A549 (cell line): ENCODE results near the gene DNAJC5. TPM values are rescaled to one million over a fixed set of nuclear protein-coding genes. Genes with fewer than 3 reads are reported as not detected.
A peak's percentile ranks its signal among the peaks of the same experiment; 100 is the strongest.

Experiments used
- ATAC-seq, 2 experiments: fragments of 200-7000 bp in 1 of 2; fragments of >200 bp in 1 of 2; cut with Nextera tagmentation in 1 of 2; cut with Tn5 transposase in 1 of 2; 3 replicates each; pipeline versions ENCODE4 v1.8.0 to v1.9.1; 2018 to 2020; ENCODE audit warnings: mild to moderate bottlenecking in 1 of 2, moderate library complexity in 1 of 2
- CTCF ChIA-PET: fragments of 300-600 bp; sonication (Branson Sonifier 250); formaldehyde crosslinking; extraction: SDS; loops from one replicate; lab custom pipeline; 2021; ENCODE audit warnings: antibody characterized with exemption, inconsistent platforms; lab: Yijun Ruan, JAX
- POLR2A ChIA-PET: fragments of 350-600 bp; formaldehyde crosslinking; extraction: SDS; loops from one replicate; lab custom pipeline; 2021; ENCODE audit warnings: antibody characterized with exemption, inconsistent platforms; lab: Yijun Ruan, JAX
- DNase-seq, 2 experiments: peaks; one replicate each; pipeline versions ENCODE4 v3.0.0 to v3.0.0-alpha.2; 2011 to 2016; ENCODE audit warnings: low read depth in 1 of 2, low spot score in 1 of 2
- FAIRE-seq: peaks from 2 replicates; lab custom pipeline; 2011; peaks lifted over from hg19 to GRCh38; lab: Jason Lieb, UNC
- H3K27ac ChIP-seq, 2 experiments: fragments of >200 bp; sonication (Bioruptor Twin); formaldehyde crosslinking; 3 replicates each; pipeline ENCODE4 v1.5.1; 2016 to 2017
- H3K4me1 ChIP-seq: fragments of >200 bp; sonication (Bioruptor Twin); formaldehyde crosslinking; 3 replicates; pipeline ENCODE4 v1.6.1; 2016
- H3K4me2 ChIP-seq: fragments of >200 bp; sonication (Bioruptor Twin); formaldehyde crosslinking; 3 replicates; pipeline ENCODE4 v1.6.1; 2016
- H3K4me3 ChIP-seq: fragments of >200 bp; sonication (Bioruptor Twin); formaldehyde crosslinking; 3 replicates; pipeline ENCODE4 v1.5.1; 2016
- H3K9me3 ChIP-seq: fragments of >200 bp; sonication (Bioruptor Twin); formaldehyde crosslinking; 3 replicates; pipeline ENCODE4 v1.6.1; 2016
- ATOH8 ChIP-seq: fragments of 250-450 bp; sonication (Bioruptor Pico); IDR thresholded peaks from 2 replicates; pipeline ENCODE4 v1.5.0; 2020; ENCODE audit warnings: low read depth, mild to moderate bottlenecking, moderate library complexity
- BHLHE40 ChIP-seq: IDR thresholded peaks from 2 replicates; pipeline ENCODE4 v1.6.1; 2012; ENCODE audit warnings: low read depth, low read length, inconsistent platforms
- CBX2 ChIP-seq: fragments of 200-600 bp; sonication (generic); IDR thresholded peaks from 2 replicates; pipeline ENCODE4 v1.6.1; 2016; ENCODE audit warnings: low read depth, mild to moderate bottlenecking, borderline replicate concordance
- CBX8 ChIP-seq: fragments of 200-600 bp; sonication (generic); IDR thresholded peaks from 2 replicates; pipeline ENCODE4 v1.6.1; 2016
- FOSL2 ChIP-seq, 2 experiments: fragments of 450-650 bp in 1 of 2; fragments of >200 bp in 1 of 2; sonication (Bioruptor Twin) in 1 of 2; formaldehyde crosslinking; IDR thresholded peaks; 2 replicates each; pipeline versions ENCODE4 v1.5.0 to v1.6.1; 2016 to 2020; ENCODE audit warnings: mild to moderate bottlenecking in 1 of 2, moderate library complexity in 1 of 2
- FOXS1 ChIP-seq: fragments of 250-450 bp; sonication (Bioruptor Pico); IDR thresholded peaks from 2 replicates; pipeline ENCODE4 v1.5.0; 2020; ENCODE audit warnings: mild to moderate bottlenecking, moderate library complexity
- HDAC2 ChIP-seq: fragments of 200-600 bp; sonication (generic); IDR thresholded peaks from 2 replicates; pipeline ENCODE4 v1.6.1; 2016
- HOXB5 ChIP-seq: fragments of 250-450 bp; sonication (Bioruptor Pico); IDR thresholded peaks from 2 replicates; pipeline ENCODE4 v1.5.0; 2020; ENCODE audit warnings: mild to moderate bottlenecking, moderate library complexity
- JUN ChIP-seq, 2 experiments: fragments of >200 bp; sonication (Bioruptor Twin); formaldehyde crosslinking; IDR thresholded peaks; 2 replicates in 1 of 2; 3 replicates in 1 of 2; pipeline ENCODE4 v1.6.1; 2016 to 2017
- POLR2AphosphoS2 ChIP-seq: conservative IDR thresholded peaks from 2 replicates; pipeline ENCODE4 v1.6.1; 2012; ENCODE audit warnings: low read length, improper control_type of control experiment, inconsistent platforms
- RAD21 ChIP-seq, 2 experiments: fragments of >200 bp in 1 of 2; sonication (Bioruptor Twin) in 1 of 2; formaldehyde crosslinking in 1 of 2; IDR thresholded peaks in 1 of 2; conservative IDR thresholded peaks in 1 of 2; 2 replicates in 1 of 2; 3 replicates in 1 of 2; pipeline ENCODE4 v1.6.1; 2012 to 2018; ENCODE audit warnings: inconsistent platforms in 1 of 2
- RCOR1 ChIP-seq: fragments of 150-350 bp; IDR thresholded peaks from 2 replicates; pipeline ENCODE4 v1.6.1; 2014; ENCODE audit warnings: antibody characterized with exemption, low read length, low read depth
- RFX5 ChIP-seq: fragments of 450-650 bp; IDR thresholded peaks from 2 replicates; pipeline ENCODE4 v1.7.1; 2014; ENCODE audit warnings: antibody characterized with exemption, mild to moderate bottlenecking, moderate library complexity
- SREBF2 ChIP-seq: fragments of 450-650 bp; IDR thresholded peaks from 2 replicates; pipeline ENCODE4 v1.6.1; 2014; ENCODE audit warnings: mild to moderate bottlenecking, moderate library complexity
- TP53 ChIP-seq: fragments of 250-450 bp; sonication (Bioruptor Pico); IDR thresholded peaks from 2 replicates; pipeline ENCODE4 v1.5.0; 2021; ENCODE audit warnings: mild to moderate bottlenecking, moderate library complexity
- ZFP36 ChIP-seq: fragments of 450-650 bp; IDR thresholded peaks from 2 replicates; pipeline ENCODE4 v1.6.1; 2014; ENCODE audit warnings: borderline replicate concordance; ENCODE audit not compliant: partially characterized antibody
- ZSCAN20 ChIP-seq: fragments of 250-450 bp; sonication (Bioruptor Pico); IDR thresholded peaks from 2 replicates; pipeline ENCODE4 v1.8.0; 2022; ENCODE audit warnings: mild to moderate bottlenecking, moderate library complexity
- WGBS: methylation state at CpG from one replicate; pipeline ENCODE4 v1.1.6; 2017; ENCODE audit errors: missing lambda C conversion rate; 5-methylcytosine and 5-hydroxymethylcytosine counted together
- polyA plus RNA-seq, 4 experiments: library from polyadenylated mRNA; depleted of rRNA in 3 of 4; stranded (reverse); fragments of >200 nt; fragmentation: RNase III in 1 of 4; extraction: RNeasy Plus Mini Kit Qiagen cat#74134 plus additional on column Dnase treatment in 1 of 4; gene quantifications; 2 replicates in 3 of 4; 3 replicates in 1 of 4; pipeline ENCODE4 v1.2.3, GENCODE V29; 2011 to 2017
- TF ChIP-seq, protein P1 (sequence below): fragments of 200-600 bp; sonication (generic); IDR thresholded peaks from 2 replicates; pipeline ENCODE4 v1.6.1; 2016; ENCODE audit warnings: antibody characterized with exemption, mild to moderate bottlenecking, moderate library complexity
- TF ChIP-seq, protein P2 (sequence below): IDR thresholded peaks from 2 replicates; pipeline ENCODE4 v1.6.1; 2012; ENCODE audit warnings: low read depth, borderline replicate concordance
- TF ChIP-seq, protein P3 (sequence below): fragments of 250-450 bp; sonication (Bioruptor Pico); IDR thresholded peaks from 2 replicates; pipeline ENCODE4 v1.5.0; 2021; ENCODE audit warnings: mild to moderate bottlenecking, moderate library complexity, borderline replicate concordance

The DNAJC5 gene
- polyA plus RNA-seq, 2 of the 4 experiments (the other 2 are of a cell fraction) = 20.4 to 23.2 TPM

DNA sequence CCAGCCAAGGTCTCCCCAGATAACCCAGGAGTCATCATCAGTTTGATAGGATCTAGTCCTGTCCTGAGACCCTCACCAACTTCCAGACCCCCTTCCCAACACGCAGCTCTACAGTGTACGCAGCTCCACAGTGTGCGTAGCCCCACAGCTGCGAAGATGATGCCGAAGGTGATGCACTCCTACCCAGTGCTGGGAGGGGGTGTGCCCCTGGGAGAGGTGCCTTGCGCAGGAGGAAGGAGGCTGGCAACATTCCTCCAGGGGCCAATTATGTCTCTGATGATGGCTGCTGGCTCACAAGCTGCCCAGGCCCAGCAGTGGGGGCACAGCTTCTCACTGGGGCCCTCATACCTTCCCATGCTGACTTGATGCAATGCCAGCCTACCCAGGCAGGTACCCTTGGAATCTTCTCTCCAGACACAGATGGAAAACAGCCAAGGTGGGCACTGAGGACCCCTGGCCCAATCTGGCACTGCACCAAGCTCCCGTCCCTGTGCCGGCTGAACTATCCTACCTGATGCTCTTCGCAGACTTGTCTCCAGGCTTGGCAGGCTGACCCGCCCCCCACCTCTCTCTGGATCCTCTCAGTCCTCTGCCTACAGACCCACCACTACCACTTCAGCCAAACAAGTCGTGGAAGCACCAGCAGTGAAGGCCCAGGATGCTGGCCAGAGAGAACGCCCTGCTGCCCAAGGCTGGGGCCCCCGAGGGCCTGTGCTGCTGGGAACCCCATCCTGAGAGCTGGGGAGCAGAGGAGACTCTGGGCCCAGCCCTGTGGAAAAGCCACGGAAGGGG, 73.4 kb downstream of the DNAJC5 start:
- no peak for ATAC-seq
- TF ChIP-seq RFX5 (no peak), RAD21 (conservative IDR thresholded peaks at IDR 0.05 in 1 of 2, IDR thresholded peaks at IDR 0.05 in 1 of 2) (no peak), CBX8 (no peak), ZFP36 (no peak), BHLHE40 (no peak), ZSCAN20 (no peak), HDAC2 (no peak), HOXB5 (no peak), POLR2AphosphoS2 (no peak), JUN (IDR thresholded peaks at IDR 0.05) (no peak)
- TF ChIP-seq, protein P1, sequence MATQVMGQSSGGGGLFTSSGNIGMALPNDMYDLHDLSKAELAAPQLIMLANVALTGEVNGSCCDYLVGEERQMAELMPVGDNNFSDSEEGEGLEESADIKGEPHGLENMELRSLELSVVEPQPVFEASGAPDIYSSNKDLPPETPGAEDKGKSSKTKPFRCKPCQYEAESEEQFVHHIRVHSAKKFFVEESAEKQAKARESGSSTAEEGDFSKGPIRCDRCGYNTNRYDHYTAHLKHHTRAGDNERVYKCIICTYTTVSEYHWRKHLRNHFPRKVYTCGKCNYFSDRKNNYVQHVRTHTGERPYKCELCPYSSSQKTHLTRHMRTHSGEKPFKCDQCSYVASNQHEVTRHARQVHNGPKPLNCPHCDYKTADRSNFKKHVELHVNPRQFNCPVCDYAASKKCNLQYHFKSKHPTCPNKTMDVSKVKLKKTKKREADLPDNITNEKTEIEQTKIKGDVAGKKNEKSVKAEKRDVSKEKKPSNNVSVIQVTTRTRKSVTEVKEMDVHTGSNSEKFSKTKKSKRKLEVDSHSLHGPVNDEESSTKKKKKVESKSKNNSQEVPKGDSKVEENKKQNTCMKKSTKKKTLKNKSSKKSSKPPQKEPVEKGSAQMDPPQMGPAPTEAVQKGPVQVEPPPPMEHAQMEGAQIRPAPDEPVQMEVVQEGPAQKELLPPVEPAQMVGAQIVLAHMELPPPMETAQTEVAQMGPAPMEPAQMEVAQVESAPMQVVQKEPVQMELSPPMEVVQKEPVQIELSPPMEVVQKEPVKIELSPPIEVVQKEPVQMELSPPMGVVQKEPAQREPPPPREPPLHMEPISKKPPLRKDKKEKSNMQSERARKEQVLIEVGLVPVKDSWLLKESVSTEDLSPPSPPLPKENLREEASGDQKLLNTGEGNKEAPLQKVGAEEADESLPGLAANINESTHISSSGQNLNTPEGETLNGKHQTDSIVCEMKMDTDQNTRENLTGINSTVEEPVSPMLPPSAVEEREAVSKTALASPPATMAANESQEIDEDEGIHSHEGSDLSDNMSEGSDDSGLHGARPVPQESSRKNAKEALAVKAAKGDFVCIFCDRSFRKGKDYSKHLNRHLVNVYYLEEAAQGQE = no peak
- TF ChIP-seq, protein P2, sequence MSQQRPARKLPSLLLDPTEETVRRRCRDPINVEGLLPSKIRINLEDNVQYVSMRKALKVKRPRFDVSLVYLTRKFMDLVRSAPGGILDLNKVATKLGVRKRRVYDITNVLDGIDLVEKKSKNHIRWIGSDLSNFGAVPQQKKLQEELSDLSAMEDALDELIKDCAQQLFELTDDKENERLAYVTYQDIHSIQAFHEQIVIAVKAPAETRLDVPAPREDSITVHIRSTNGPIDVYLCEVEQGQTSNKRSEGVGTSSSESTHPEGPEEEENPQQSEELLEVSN = no peak
- no peak for FAIRE-seq
- peak overlapping the region; percentile 86 for H3K4me2 ChIP-seq
- ChIA-PET CTCF (interaction anchor here (0.6 to 2.4 kb wide), 3 partner anchors 12 to 177 kb away, joined by 3 to 10 read pairs (median 3); partner anchors contain the start of gene PRPF6), POLR2A (interaction anchor here (0.6 kb wide), 1 partner anchor 12 kb away, joined by 3 read pairs; the partner anchor contains the start of gene PRPF6)
- H3K4me1 ChIP-seq = peaks cover 14% of the 10 kb centered on the region; the same call in 2 of the 3 replicates
- H3K4me3 ChIP-seq = peak overlapping the region; percentile 72
- H3K9me3 ChIP-seq = no peaks in the 10 kb centered on the region
- 84% methylated on average over 14 of the region's 14 CpGs for WGBS
- peak overlapping the region; percentile 82 to 97 for H3K27ac ChIP-seq
- DNase-seq = no peak

DNA sequence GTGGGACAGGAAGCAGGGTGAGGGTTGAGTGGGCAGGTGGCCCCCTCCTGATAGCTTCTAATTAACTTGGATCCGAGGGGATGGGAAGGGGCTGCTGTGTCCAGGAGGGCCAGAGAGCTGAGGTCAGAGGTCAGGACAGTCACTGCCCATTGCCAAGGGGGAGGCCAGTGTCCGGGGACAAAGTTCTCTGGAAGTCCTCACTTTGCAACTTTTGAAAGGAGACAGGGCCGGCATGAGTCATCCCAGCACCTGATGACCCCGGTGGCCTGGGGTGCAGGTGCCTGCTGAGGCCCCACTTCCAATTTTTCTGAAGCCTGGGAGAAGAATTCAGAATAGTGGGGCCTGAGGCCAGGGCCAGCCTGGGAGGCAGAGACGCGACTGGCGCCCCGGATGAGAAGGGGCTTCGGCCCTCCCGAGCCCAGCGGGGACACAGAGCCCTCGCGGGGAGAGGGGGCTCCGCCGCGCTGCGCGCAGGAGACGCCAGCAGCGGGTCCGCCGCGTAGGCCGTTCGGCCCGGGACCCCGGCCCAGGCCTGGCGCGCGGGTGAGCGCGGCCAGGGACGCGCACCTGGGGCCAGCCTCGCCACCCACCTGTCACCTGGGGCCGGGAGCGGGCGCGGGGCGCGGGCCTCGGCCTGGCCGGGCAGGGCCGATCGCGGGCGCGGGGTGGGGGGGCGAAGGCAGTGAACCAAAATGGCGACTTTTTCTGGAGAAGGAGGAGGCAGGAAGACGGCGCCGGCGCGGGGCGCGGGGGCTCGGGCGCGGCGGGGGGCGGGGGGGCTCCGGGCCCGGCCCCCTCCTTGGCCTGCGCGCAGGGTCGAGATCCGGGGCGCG, 74.2 kb downstream of the DNAJC5 start:
- Histone ChIP-seq H3K4me3 (peak overlapping the region; percentile 72), H3K4me2 (peak overlapping the region; percentile 86), H3K27ac (peak overlapping the region; percentile 82 to 97), H3K4me1 (peaks cover 18% of the 10 kb centered on the region), H3K9me3 (no peaks in the 10 kb centered on the region)
- ChIA-PET POLR2A (interaction anchor here (0.6 kb wide), 1 partner anchor 11 kb away, joined by 3 read pairs; the partner anchor contains the start of gene PRPF6), CTCF (interaction anchor here (2.4 kb wide), 1 partner anchor 11 kb away, joined by 10 read pairs; the partner anchor contains the start of gene PRPF6)
- TF ChIP-seq JUN (IDR thresholded peaks at IDR 0.05) (peak in 1 of 2 experiments; percentile 59; a peak in 2 of 5 replicates), CBX2 (no peak), FOSL2 (IDR thresholded peaks at IDR 0.05) (no peak), FOSL2 (CRISPR knock-in tag; IDR thresholded peaks at IDR 0.05) (peak; percentile 32; the same call in 1 of the 2 replicates), SREBF2 (no peak), ATOH8 (no peak), TP53 (CRISPR knock-in tag) (no peak), HOXB5 (no peak), RCOR1 (no peak), FOXS1 (CRISPR knock-in tag) (no peak)
- TF ChIP-seq, protein P3, sequence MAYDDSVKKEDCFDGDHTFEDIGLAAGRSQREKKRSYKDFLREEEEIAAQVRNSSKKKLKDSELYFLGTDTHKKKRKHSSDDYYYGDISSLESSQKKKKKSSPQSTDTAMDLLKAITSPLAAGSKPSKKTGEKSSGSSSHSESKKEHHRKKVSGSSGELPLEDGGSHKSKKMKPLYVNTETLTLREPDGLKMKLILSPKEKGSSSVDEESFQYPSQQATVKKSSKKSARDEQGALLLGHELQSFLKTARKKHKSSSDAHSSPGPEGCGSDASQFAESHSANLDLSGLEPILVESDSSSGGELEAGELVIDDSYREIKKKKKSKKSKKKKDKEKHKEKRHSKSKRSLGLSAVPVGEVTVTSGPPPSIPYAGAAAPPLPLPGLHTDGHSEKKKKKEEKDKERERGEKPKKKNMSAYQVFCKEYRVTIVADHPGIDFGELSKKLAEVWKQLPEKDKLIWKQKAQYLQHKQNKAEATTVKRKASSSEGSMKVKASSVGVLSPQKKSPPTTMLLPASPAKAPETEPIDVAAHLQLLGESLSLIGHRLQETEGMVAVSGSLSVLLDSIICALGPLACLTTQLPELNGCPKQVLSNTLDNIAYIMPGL (CRISPR knock-in tag) = no peak
- TF ChIP-seq, protein P2 = no peak
- WGBS = 22% methylated on average over 22 of the region's 70 CpGs
- FAIRE-seq (no peak), ATAC-seq (0 out of 6 replicates have a peak, but pooled peaks of 1 of the 2 experiments have one; percentile 19), DNase-seq (no peak)
